Uterus (tissue), 2 donors: Measurements from ENCODE around the gene ZBTB33.

Source experiments
- POLR2A ChIP-seq, 2 donors: fragments of 450-650 bp; IDR thresholded peaks; one replicate each; pipeline ENCODE4 v1.6.1; 2016; ENCODE audit warnings: antibody characterized with exemption in 2 of 2, mild to moderate bottlenecking in 1 of 2, moderate library complexity in 1 of 2
- TF ChIP-seq, protein P1 (sequence below), 4 experiments: fragments of 200-600 bp in 2 of 4; fragments of 450-650 bp in 2 of 4; sonication (generic) in 2 of 4; IDR thresholded peaks; one replicate each; pipeline ENCODE4 v1.5.1; 2016 to 2019; ENCODE audit warnings: antibody characterized with exemption in 4 of 4, mild to moderate bottlenecking in 2 of 4, moderate library complexity in 1 of 4

DNA sequence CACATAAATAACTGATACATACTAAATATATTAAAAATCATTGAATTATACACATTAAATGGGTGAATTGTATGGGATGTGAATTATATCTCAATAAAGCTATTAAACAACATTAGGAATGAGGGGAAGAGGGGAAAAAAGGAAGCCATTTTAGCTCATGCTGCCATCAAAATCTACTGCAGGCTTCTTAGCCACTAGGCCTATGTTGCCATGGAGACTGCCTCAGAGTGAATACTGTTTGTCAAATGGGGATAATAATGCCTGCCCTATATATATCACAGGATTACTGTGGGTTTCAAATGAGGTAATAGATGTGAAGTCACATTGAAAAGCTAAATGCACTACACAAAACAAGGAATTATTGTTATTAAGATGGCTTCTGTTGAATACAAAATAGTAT is 39.5 kb downstream of the ZBTB33 start:
- TF ChIP-seq, protein P1, sequence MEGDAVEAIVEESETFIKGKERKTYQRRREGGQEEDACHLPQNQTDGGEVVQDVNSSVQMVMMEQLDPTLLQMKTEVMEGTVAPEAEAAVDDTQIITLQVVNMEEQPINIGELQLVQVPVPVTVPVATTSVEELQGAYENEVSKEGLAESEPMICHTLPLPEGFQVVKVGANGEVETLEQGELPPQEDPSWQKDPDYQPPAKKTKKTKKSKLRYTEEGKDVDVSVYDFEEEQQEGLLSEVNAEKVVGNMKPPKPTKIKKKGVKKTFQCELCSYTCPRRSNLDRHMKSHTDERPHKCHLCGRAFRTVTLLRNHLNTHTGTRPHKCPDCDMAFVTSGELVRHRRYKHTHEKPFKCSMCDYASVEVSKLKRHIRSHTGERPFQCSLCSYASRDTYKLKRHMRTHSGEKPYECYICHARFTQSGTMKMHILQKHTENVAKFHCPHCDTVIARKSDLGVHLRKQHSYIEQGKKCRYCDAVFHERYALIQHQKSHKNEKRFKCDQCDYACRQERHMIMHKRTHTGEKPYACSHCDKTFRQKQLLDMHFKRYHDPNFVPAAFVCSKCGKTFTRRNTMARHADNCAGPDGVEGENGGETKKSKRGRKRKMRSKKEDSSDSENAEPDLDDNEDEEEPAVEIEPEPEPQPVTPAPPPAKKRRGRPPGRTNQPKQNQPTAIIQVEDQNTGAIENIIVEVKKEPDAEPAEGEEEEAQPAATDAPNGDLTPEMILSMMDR (IDR thresholded peaks at IDR 0.05): no peak
- no peak for TF ChIP-seq POLR2A (IDR thresholded peaks at IDR 0.05)
